Measurements from ENCODE around the gene AKAIN1. TPM values are rescaled to one million over a fixed set of nuclear protein-coding genes. Genes with fewer than 3 reads are reported as not detected.

The AKAIN1 gene
- polyA plus RNA-seq, 1 donor from 2014 or later = not detected

DNA sequence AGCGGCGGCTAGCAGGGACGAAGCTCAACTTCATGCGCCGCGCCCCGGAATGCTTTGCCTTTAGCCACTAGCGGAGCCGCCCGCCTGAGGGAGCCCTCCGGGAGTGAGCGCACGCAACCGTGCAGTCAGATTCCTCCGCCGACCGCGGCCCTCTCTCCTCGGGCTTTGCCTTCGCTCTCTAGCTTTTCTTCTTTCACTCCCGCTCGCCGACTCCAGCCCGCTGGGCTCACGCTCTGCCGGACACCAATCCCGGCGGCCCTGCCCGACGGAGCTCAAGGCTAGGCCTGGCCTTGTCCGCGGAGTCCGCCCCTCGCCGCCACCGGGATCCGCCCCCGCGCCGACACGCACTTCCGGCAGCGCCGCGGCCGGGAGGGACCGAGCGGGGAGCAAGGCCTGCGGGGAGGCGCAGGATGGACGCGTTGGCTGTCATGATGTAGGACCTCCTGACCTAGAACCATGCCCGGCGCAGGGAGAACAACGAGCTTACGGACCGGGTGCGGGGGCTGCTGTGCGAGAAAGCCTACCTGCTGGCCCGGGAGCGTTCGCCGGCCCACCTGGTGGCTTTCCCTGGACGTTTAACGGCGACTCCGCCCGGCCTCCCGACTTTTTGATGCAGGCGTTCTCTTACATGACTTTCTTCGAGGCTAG lies 40.8 kb upstream of the AKAIN1 start:
- Histone ChIP-seq H3K9me2 (ENCODE audit: insufficient read depth, low read length) (no peaks in the 10 kb centered on the region), H3K9ac (ENCODE audit: low read length) (peak overlapping the region; percentile 96), H2AFZ (ENCODE audit: low read depth, low read length) (peak overlapping the region; percentile 88)

DNA sequence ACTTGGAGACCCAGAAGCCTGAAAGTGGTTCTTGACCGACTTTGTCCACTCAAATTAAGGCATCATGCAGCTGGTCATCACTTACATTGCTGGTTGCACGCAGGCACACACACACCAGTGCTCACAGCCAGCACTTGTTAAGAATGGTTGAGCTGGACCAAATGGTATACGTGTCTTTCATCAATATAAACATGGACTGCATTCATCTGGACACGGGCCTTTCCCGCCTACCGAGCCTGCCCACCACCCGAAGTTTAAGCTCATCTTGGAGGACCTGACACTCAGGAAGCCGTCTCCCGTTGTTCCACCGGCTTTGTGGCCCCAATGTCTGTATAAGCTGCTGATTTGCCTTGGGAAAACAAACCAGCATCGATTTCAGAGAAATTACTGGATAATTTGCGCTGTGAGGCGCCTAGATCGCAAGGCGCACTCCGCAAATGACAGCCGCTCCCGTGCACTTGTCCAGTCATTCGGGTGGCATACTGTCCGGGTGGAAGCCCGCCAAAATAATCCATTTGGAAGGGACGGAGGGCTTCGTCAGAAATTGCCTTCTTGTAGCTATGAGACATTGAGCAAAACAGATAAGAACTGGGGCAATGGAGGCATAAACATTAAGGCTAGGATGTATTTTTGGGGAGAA lies 40.1 kb upstream of the AKAIN1 start:
- Histone ChIP-seq H3K9me3 (ENCODE audit: low read length) (no peaks in the 10 kb centered on the region), H4K20me1 (ENCODE audit: insufficient read depth) (no peaks in the 10 kb centered on the region), H3K9me2 (ENCODE audit: insufficient read depth, low read length) (no peaks in the 10 kb centered on the region), H3K79me2 (replicated peaks; ENCODE audit: insufficient read depth, low read length) (peaks cover 22% of the 10 kb centered on the region), H3K4me3 (ENCODE audit: low read length) (peak overlapping the region; percentile 84), H3K9ac (ENCODE audit: low read length) (peak overlapping the region; percentile 96), H3K27me3 (ENCODE audit: insufficient read depth, low read depth, low read length) (no peaks in the 10 kb centered on the region), H3K4me2 (ENCODE audit: low read length) (peak overlapping the region; percentile 96), H2AFZ (ENCODE audit: low read depth, low read length) (peak overlapping the region; percentile 88), H3K36me3 (ENCODE audit: insufficient read depth, low read length) (peaks cover 6% of the 10 kb centered on the region), H3K27ac (ENCODE audit: low read length) (peak overlapping the region; percentile 97), H3F3A (ENCODE audit: insufficient read depth, low read length, poor library complexity, severe bottlenecking) (peaks cover 8% of the 10 kb centered on the region)
- TF ChIP-seq TAF1 (IDR thresholded peaks at IDR 0.05; ENCODE audit: low read depth) (no peak), MXI1 (conservative IDR thresholded peaks at IDR 0.05; ENCODE audit: poor library complexity, severe bottlenecking) (no peak)
- TF ChIP-seq, protein P1, sequence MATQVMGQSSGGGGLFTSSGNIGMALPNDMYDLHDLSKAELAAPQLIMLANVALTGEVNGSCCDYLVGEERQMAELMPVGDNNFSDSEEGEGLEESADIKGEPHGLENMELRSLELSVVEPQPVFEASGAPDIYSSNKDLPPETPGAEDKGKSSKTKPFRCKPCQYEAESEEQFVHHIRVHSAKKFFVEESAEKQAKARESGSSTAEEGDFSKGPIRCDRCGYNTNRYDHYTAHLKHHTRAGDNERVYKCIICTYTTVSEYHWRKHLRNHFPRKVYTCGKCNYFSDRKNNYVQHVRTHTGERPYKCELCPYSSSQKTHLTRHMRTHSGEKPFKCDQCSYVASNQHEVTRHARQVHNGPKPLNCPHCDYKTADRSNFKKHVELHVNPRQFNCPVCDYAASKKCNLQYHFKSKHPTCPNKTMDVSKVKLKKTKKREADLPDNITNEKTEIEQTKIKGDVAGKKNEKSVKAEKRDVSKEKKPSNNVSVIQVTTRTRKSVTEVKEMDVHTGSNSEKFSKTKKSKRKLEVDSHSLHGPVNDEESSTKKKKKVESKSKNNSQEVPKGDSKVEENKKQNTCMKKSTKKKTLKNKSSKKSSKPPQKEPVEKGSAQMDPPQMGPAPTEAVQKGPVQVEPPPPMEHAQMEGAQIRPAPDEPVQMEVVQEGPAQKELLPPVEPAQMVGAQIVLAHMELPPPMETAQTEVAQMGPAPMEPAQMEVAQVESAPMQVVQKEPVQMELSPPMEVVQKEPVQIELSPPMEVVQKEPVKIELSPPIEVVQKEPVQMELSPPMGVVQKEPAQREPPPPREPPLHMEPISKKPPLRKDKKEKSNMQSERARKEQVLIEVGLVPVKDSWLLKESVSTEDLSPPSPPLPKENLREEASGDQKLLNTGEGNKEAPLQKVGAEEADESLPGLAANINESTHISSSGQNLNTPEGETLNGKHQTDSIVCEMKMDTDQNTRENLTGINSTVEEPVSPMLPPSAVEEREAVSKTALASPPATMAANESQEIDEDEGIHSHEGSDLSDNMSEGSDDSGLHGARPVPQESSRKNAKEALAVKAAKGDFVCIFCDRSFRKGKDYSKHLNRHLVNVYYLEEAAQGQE (IDR thresholded peaks at IDR 0.05; ENCODE audit: borderline replicate concordance) = no peak

More for the DNA sequence above, 40.8 kb upstream of the AKAIN1 start:
- Histone ChIP-seq H3K27ac (ENCODE audit: low read length) (peak overlapping the region; percentile 97), H4K20me1 (ENCODE audit: insufficient read depth) (no peaks in the 10 kb centered on the region), H3F3A (ENCODE audit: insufficient read depth, low read length, poor library complexity, severe bottlenecking) (peaks cover 8% of the 10 kb centered on the region), H3K4me3 (ENCODE audit: low read length) (peak overlapping the region; percentile 84), H3K4me2 (ENCODE audit: low read length) (peak overlapping the region; percentile 96), H3K36me3 (ENCODE audit: insufficient read depth, low read length) (peaks cover 6% of the 10 kb centered on the region), H3K9me3 (ENCODE audit: low read length) (no peaks in the 10 kb centered on the region), H3K79me2 (replicated peaks; ENCODE audit: insufficient read depth, low read length) (peaks cover 22% of the 10 kb centered on the region), H3K27me3 (ENCODE audit: insufficient read depth, low read depth, low read length) (no peaks in the 10 kb centered on the region)
- TF ChIP-seq RAD21 (conservative IDR thresholded peaks at IDR 0.05) (no peak), MXI1 (conservative IDR thresholded peaks at IDR 0.05; ENCODE audit: poor library complexity, severe bottlenecking) (peak; percentile 73), POLR2AphosphoS5 (IDR thresholded peaks at IDR 0.05) (peak; percentile 84), EZH2 (IDR thresholded peaks at IDR 0.05; ENCODE audit: borderline replicate concordance, insufficient read depth, low read length, poor library complexity, severe bottlenecking) (no peak), EP300 (conservative IDR thresholded peaks at IDR 0.05; ENCODE audit: poor library complexity, severe bottlenecking) (peak; percentile 75), SMC3 (conservative IDR thresholded peaks at IDR 0.05; ENCODE audit: poor library complexity) (no peak), TAF1 (IDR thresholded peaks at IDR 0.05; ENCODE audit: low read depth) (peak; percentile 82)
- TF ChIP-seq, protein P2, sequence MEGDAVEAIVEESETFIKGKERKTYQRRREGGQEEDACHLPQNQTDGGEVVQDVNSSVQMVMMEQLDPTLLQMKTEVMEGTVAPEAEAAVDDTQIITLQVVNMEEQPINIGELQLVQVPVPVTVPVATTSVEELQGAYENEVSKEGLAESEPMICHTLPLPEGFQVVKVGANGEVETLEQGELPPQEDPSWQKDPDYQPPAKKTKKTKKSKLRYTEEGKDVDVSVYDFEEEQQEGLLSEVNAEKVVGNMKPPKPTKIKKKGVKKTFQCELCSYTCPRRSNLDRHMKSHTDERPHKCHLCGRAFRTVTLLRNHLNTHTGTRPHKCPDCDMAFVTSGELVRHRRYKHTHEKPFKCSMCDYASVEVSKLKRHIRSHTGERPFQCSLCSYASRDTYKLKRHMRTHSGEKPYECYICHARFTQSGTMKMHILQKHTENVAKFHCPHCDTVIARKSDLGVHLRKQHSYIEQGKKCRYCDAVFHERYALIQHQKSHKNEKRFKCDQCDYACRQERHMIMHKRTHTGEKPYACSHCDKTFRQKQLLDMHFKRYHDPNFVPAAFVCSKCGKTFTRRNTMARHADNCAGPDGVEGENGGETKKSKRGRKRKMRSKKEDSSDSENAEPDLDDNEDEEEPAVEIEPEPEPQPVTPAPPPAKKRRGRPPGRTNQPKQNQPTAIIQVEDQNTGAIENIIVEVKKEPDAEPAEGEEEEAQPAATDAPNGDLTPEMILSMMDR (IDR thresholded peaks at IDR 0.05; ENCODE audit: poor library complexity, severe bottlenecking) = peak; percentile 42
- TF ChIP-seq, protein P1 (IDR thresholded peaks at IDR 0.05; ENCODE audit: borderline replicate concordance) = peak; percentile 76
